ENCODE measurements around the gene LDAH.

Gene LDAH

DNA sequence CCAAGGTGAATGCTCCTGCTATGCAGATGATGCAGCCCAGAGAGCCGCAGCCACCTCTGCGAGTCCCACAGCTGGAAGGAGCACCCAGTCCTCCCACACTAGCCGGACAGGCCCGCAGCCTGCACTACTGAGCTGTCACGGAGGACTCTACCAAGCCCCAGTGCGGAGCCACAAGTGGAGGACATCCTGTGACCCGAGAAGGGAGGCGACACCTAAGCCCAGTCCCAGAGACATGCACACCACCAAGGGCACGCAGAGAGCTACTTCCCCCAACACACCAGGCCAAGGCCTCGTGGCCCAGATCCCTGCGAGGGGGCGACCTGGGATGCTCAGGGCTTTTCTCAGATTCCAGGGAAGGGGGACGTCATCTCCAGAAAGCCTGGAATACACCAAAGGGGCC, 184.9 kb downstream of the LDAH start:
- Histone ChIP-seq H3K27me3 (ENCODE audit: control insufficient read depth, insufficient read depth, low read length) (no peaks in the 10 kb centered on the region), H2AFZ (no peak overlapping the region), H3K4me2 (ENCODE audit: low read length) (no peak overlapping the region), H3K9ac (no peak overlapping the region), H3K79me2 (peaks cover 2% of the 10 kb centered on the region), H3K4me3 (ENCODE audit: low read depth, low read length) (no peak overlapping the region), H3K9me3 (ENCODE audit: control insufficient read depth, low read length) (no peaks in the 10 kb centered on the region), H3K4me1 (peaks cover 4% of the 10 kb centered on the region), H3K27ac (no peak overlapping the region), H3K36me3 (ENCODE audit: control insufficient read depth, insufficient read depth, low read length) (no peaks in the 10 kb centered on the region)
- TF ChIP-seq, protein P1, sequence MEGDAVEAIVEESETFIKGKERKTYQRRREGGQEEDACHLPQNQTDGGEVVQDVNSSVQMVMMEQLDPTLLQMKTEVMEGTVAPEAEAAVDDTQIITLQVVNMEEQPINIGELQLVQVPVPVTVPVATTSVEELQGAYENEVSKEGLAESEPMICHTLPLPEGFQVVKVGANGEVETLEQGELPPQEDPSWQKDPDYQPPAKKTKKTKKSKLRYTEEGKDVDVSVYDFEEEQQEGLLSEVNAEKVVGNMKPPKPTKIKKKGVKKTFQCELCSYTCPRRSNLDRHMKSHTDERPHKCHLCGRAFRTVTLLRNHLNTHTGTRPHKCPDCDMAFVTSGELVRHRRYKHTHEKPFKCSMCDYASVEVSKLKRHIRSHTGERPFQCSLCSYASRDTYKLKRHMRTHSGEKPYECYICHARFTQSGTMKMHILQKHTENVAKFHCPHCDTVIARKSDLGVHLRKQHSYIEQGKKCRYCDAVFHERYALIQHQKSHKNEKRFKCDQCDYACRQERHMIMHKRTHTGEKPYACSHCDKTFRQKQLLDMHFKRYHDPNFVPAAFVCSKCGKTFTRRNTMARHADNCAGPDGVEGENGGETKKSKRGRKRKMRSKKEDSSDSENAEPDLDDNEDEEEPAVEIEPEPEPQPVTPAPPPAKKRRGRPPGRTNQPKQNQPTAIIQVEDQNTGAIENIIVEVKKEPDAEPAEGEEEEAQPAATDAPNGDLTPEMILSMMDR (IDR thresholded peaks at IDR 0.05), result no peak

DNA sequence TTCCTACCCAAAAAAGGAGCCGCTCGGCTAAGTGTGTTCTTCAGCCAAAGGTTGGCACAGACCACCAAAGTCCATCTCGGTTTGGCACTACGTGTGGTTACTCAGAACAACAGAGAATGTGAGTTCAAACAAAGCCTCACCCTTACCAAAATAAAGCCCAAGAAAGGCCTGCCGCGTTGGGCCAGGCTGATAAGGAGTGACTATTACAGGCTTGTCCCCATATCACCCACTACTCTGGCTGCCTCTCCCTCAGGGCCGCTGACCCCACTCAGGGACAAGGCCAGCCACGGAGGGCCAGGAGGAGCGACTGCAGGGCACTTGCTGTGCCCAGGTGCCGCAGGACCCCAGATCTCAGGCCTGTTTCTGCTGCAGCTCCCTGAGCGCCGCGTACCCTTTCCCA, 185.8 kb downstream of the LDAH start:
- TF ChIP-seq, protein P1 (IDR thresholded peaks at IDR 0.05), result no peak
- no peak overlapping the region for H2AFZ ChIP-seq
- no peak overlapping the region for H3K4me2 ChIP-seq (ENCODE audit: low read length)
- H3K79me2 ChIP-seq, result peaks cover 5% of the 10 kb centered on the region
- no peaks in the 10 kb centered on the region for H3K36me3 ChIP-seq (ENCODE audit: control insufficient read depth, insufficient read depth, low read length)
- H3K9ac ChIP-seq, result no peak overlapping the region
- no peaks in the 10 kb centered on the region for H3K9me3 ChIP-seq (ENCODE audit: control insufficient read depth, low read length)
- H3K27ac ChIP-seq, result no peak overlapping the region
- H3K4me1 ChIP-seq, result peaks cover 4% of the 10 kb centered on the region
- no peaks in the 10 kb centered on the region for H3K27me3 ChIP-seq (ENCODE audit: control insufficient read depth, insufficient read depth, low read length)
- H3K4me3 ChIP-seq (ENCODE audit: low read depth, low read length), result no peak overlapping the region

DNA sequence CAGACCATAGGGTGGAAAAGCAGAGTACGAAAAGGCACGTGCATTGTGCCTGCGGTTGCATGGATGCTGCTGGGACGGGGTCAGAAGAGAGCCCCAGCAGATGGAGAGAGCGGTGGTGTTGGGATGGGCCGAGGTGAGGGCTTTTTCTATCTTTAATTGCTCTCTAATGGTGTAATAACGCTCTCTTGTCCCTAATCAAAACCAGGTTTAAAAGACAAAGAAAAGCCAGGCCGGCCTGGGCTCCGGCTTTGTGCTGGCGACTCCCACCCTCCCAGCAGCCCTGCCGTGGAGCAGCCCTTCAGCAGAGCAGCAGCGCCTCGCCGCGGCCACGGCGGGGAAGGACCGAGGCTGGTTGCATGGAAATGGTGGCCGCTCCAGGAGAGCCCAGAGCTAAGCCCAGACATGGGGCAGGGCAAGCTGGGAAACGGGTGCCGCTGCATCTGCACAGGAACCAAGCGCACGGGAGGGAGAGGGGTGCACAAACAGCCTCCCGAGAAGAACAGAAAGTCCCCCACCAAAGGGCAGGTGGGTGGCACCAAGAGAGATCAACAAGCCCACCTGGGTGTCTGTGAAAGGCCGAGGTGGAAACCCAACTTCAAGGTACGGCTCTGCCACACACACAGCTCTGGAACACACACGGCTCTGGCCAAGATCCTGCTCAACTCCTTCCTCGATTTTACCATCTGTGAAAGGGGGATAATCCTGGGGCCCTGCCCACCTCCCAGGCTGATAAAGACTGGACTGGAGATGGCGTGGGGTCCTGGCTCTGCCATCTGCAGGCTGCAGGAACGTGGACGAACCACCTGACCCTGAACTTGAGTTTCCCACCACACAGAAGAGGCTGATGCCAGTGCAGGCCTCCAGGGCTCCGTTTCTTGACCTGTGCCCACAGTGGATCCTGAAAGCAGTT, 187.0 kb downstream of the LDAH start:
- peaks cover 5% of the 10 kb centered on the region for H3K79me2 ChIP-seq
- TF ChIP-seq, protein P1 (IDR thresholded peaks at IDR 0.05), result peak; percentile 86
- H3K27ac ChIP-seq, result peak overlapping the region; percentile 3
- peaks cover 4% of the 10 kb centered on the region for H3K4me1 ChIP-seq
- no peak overlapping the region for H3K9ac ChIP-seq
- peak overlapping the region; percentile 25 for H2AFZ ChIP-seq
- H3K4me2 ChIP-seq (ENCODE audit: low read length), result no peak overlapping the region
- no peak overlapping the region for H3K4me3 ChIP-seq (ENCODE audit: low read depth, low read length)
- H3K36me3 ChIP-seq (ENCODE audit: control insufficient read depth, insufficient read depth, low read length), result no peaks in the 10 kb centered on the region
- no peaks in the 10 kb centered on the region for H3K27me3 ChIP-seq (ENCODE audit: control insufficient read depth, insufficient read depth, low read length)
- no peaks in the 10 kb centered on the region for H3K9me3 ChIP-seq (ENCODE audit: control insufficient read depth, low read length)

DNA sequence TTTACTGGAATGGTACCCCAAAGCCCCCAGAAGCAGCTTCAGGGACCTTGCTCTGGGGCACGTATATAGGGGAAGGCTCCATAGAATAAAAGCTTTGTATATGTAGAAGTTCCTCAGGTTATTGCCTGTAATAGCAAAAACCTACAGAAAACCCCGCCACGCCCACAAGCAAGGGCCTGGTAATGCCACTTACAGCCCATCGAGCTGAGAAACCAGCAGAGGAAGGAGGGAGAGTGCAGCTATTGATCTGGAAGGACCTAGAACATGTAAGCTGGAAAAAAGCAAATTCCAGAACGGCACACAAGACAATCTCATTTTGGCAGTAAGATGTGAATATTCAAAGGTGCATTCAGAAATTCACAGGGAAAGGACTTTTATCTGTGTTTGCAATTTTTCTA, 187.8 kb downstream of the LDAH start:
- H3K27me3 ChIP-seq (ENCODE audit: control insufficient read depth, insufficient read depth, low read length), result no peaks in the 10 kb centered on the region
- H3K9me3 ChIP-seq (ENCODE audit: control insufficient read depth, low read length), result no peaks in the 10 kb centered on the region
- no peak overlapping the region for H2AFZ ChIP-seq
- no peaks in the 10 kb centered on the region for H3K36me3 ChIP-seq (ENCODE audit: control insufficient read depth, insufficient read depth, low read length)
- H3K79me2 ChIP-seq, result peaks cover 5% of the 10 kb centered on the region
- no peak overlapping the region for H3K9ac ChIP-seq
- H3K4me1 ChIP-seq, result peaks cover 4% of the 10 kb centered on the region
- H3K27ac ChIP-seq, result no peak overlapping the region
- H3K4me2 ChIP-seq (ENCODE audit: low read length), result no peak overlapping the region
- H3K4me3 ChIP-seq (ENCODE audit: low read depth, low read length), result no peak overlapping the region
- TF ChIP-seq, protein P1 (IDR thresholded peaks at IDR 0.05), result no peak

All from parathyroid adenoma (tissue), 2 donors.